H1 (cell line): ENCODE data around the gene FMNL2. TPM values are rescaled to one million over a fixed set of nuclear protein-coding genes. Genes with fewer than 3 reads are reported as not detected.

Source experiments
- CBX8 ChIP-seq: fragments of 300-800, 300-1000 bp; sonication (generic); IDR thresholded peaks from 2 replicates; pipeline ENCODE4 v1.7.1; 2016; ENCODE audit warnings: low read depth, low read length, borderline replicate concordance
- polyA plus RNA-seq, 7 experiments: library from polyadenylated mRNA; depleted of rRNA in 3 of 7; stranded (reverse) in 5 of 7; unstranded in 2 of 7; fragments of >200 nt in 5 of 7; fragments of 200-250 nt in 2 of 7; gene quantifications; 1 replicate in 5 of 7; 2 replicates in 1 of 7; 4 replicates in 1 of 7; pipeline versions ENCODE4 v1.2.1 to v1.2.3, GENCODE V29; 2011 to 2013; ENCODE audit warnings: missing spikeins in 2 of 7, mixed read lengths in 2 of 7
- total RNA-seq: library from RNA; stranded (reverse); fragmentation: NEBNext Ultra II Directional; extraction: Animal tissue kit (Norgen Biotek cat#: 25700); gene quantifications from 2 replicates; pipeline ENCODE4 v1.2.1, GENCODE V29; 2021

The FMNL2 gene
- total and polyA plus RNA-seq, 2 of the 8 experiments (the other 6 are each of a cell fraction or from before 2014, with no cell fraction given) = 15.5 to 45.1 TPM

GRCh38 chr2:152465541-152465940, 130.6 kb downstream of the FMNL2 start (continued):
- no peak for TF ChIP-seq CBX8
